Psoas muscle (tissue), 8 donors: Measurements from ENCODE around the gene LIX1L. TPM values are rescaled to one million over a fixed set of nuclear protein-coding genes. Genes with fewer than 3 reads are reported as not detected.

Source experiments
- ATAC-seq, 4 donors: fragments of 200-7000 bp; cut with Tn5 transposase; one replicate each; pipeline ENCODE4 v1.9.1; 2020; ENCODE audit warnings: moderate library complexity in 3 of 4, mild to moderate bottlenecking in 2 of 4
- DNase-seq, 2 donors: peaks; one replicate each; pipeline ENCODE4 v3.0.0-alpha.2; 2020
- H3K27ac ChIP-seq: fragments of 200-600 bp; one replicate; pipeline ENCODE4 v1.8.0; 2022
- H3K27me3 ChIP-seq, 3 donors: fragments of 200-600 bp in 1 of 3; one replicate each; pipeline versions ENCODE4 v1.6.1 to v1.8.0; 2013 to 2022; ENCODE audit warnings: low read length in 2 of 3, mild to moderate bottlenecking in 2 of 3, moderate library complexity in 1 of 3; ENCODE audit not compliant: insufficient read depth in 3 of 3
- H3K36me3 ChIP-seq, 2 donors: fragments of 200-600 bp in 1 of 2; one replicate each; pipeline versions ENCODE4 v1.6.1 to v1.8.0; 2013 to 2022; ENCODE audit warnings: low read depth in 1 of 2, mild to moderate bottlenecking in 1 of 2, moderate library complexity in 1 of 2; ENCODE audit not compliant: insufficient read depth in 1 of 2
- H3K4me1 ChIP-seq: fragments of 200-600 bp; one replicate; pipeline ENCODE4 v1.8.0; 2022
- H3K4me3 ChIP-seq: fragments of 200-600 bp; one replicate; pipeline ENCODE4 v1.8.0; 2022; ENCODE audit warnings: mild to moderate bottlenecking
- H3K9me3 ChIP-seq: fragments of 200-600 bp; one replicate; pipeline ENCODE4 v1.8.0; 2022
- WGBS, 3 donors: extraction: QIAGEN DNeasy Blood & Tissue Kit; methylation state at CpG; one replicate each; pipeline versions ENCODE4 v1.1.6 to v1.1.7; 2013; 5-methylcytosine and 5-hydroxymethylcytosine counted together
- intact Hi-C, 2 donors: fragments of 100-400 bp; cut with DNase I; formaldehyde crosslinking; loops; one replicate each; pipeline versions ENCODE4 v1.11.0 to v1.14.2; 2022
- polyA plus RNA-seq, 3 donors: library from polyadenylated mRNA; stranded (reverse); fragments of 200-250 nt; gene quantifications; one replicate each; pipeline ENCODE4 v1.2.3, GENCODE V29; 2013
- total RNA-seq, 4 donors: library from RNA; stranded (reverse); fragmentation: NEBNext Ultra II Directional in 2 of 4; extraction: Animal tissue kit (Norgen Biotek cat#: 25700) in 2 of 4; gene quantifications; one replicate each; pipeline versions ENCODE4 v1.2.1 to v1.2.4, GENCODE V29; 2021 to 2023
- TF ChIP-seq, protein P1 (sequence below): fragments of 200-600 bp; IDR thresholded peaks from one replicate; pipeline ENCODE4 v1.8.0; 2022; ENCODE audit warnings: antibody characterized with exemption
- donor health status: healthy with polysubstance abuse.
- donor health status: DM: no; HTN: no; CAD: no; lungs with moderate emphysema.
- donor health status: Bipolar disorder and iron deficiency.
- donor health status: healthy.
- donor health status: DM: yes; HTN: yes; CAD: no.
- donor health status: DM: no; HTN: no; CAD: no.
- donor health status: DM: no; HTN: no; CAD: no.
- donor health status: DM: yes; HTN: yes; CAD: no.

Gene LIX1L
- total and polyA plus RNA-seq, 7 donors, result 14.6 to 59.7 (median 28.1) TPM

- TF ChIP-seq, protein P1, sequence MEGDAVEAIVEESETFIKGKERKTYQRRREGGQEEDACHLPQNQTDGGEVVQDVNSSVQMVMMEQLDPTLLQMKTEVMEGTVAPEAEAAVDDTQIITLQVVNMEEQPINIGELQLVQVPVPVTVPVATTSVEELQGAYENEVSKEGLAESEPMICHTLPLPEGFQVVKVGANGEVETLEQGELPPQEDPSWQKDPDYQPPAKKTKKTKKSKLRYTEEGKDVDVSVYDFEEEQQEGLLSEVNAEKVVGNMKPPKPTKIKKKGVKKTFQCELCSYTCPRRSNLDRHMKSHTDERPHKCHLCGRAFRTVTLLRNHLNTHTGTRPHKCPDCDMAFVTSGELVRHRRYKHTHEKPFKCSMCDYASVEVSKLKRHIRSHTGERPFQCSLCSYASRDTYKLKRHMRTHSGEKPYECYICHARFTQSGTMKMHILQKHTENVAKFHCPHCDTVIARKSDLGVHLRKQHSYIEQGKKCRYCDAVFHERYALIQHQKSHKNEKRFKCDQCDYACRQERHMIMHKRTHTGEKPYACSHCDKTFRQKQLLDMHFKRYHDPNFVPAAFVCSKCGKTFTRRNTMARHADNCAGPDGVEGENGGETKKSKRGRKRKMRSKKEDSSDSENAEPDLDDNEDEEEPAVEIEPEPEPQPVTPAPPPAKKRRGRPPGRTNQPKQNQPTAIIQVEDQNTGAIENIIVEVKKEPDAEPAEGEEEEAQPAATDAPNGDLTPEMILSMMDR, result no peak
- H3K4me1 ChIP-seq, result peaks cover 21% of the 10 kb centered on the region
- intact Hi-C loops, result loop anchor here (5.0 kb wide), 2 partner anchors 33 to 93 kb away; no protein-coding TSS in a partner anchor
- DNase-seq (peak; percentile 66 to 86), ATAC-seq (peak; percentile 85 to 89 (median 88))
- H3K36me3 ChIP-seq, result peaks cover 3 to 61% of the 10 kb centered on the region in 2 donors
- H3K9me3 ChIP-seq, result no peaks in the 10 kb centered on the region
- no peaks in the 10 kb centered on the region for H3K27me3 ChIP-seq
- H3K27ac ChIP-seq, result peak overlapping the region; percentile 88
- peak overlapping the region; percentile 98 for H3K4me3 ChIP-seq
- 2 to 5% (median 4%) methylated on average over 33 of the region's 33 CpGs for WGBS, 3 donors
Measured at GRCh38 chr1:145918992-145919939, 38.6 kb downstream of the LIX1L start.

- H3K36me3 ChIP-seq, result peaks cover 3 to 61% of the 10 kb centered on the region in 2 donors
- intact Hi-C loops, result loop anchor here (5.0 kb wide), 2 partner anchors 34 to 94 kb away; no protein-coding TSS in a partner anchor
- peak; percentile 88 to 94 (median 90) for ATAC-seq
Measured at GRCh38 chr1:145918144-145918991, 39.4 kb downstream of the LIX1L start, which contains the start of gene PEX11B. Gene PEX11B (minus strand): TSS chr1:145918717. CDS start chr1:145918688, 29 bp downstream.

GRCh38 chr1:145917595-145917994, 40.2 kb downstream of the LIX1L start:
- Histone ChIP-seq H3K27ac (peak overlapping the region; percentile 88), H3K4me1 (peaks cover 21% of the 10 kb centered on the region), H3K9me3 (no peaks in the 10 kb centered on the region), H3K4me3 (peak overlapping the region; percentile 98), H3K36me3 (peaks cover 3 to 61% of the 10 kb centered on the region in 2 donors), H3K27me3 (no peaks in the 10 kb centered on the region)
- WGBS, 3 donors, result 47 to 66% (median 49%) methylated on average over 5 of the region's 5 CpGs
- TF ChIP-seq, protein P1, result no peak
- intact Hi-C loops, result loop anchor here (5.0 kb wide), 2 partner anchors 35 to 95 kb away; no protein-coding TSS in a partner anchor
- DNase-seq (no peak), ATAC-seq (peak in 3 of 4 donors; percentile 26 to 50 (median 40))

More at GRCh38 chr1:145918144-145918991, 39.4 kb downstream of the LIX1L start, which contains the start of gene PEX11B:
- Histone ChIP-seq H3K9me3 (no peaks in the 10 kb centered on the region), H3K27me3 (no peaks in the 10 kb centered on the region), H3K4me3 (peak within 1 kb of the TSS; percentile 98), H3K4me1 (peaks cover 21% of the 10 kb centered on the region), H3K27ac (peak within 1 kb of the TSS; percentile 88)
- DNase-seq, result peak; percentile 89 to 93
- TF ChIP-seq, protein P1, result no peak
- WGBS, 3 donors, result 0 to 1% (median 0%) methylated on average over 51 of the region's 51 CpGs

DNA sequence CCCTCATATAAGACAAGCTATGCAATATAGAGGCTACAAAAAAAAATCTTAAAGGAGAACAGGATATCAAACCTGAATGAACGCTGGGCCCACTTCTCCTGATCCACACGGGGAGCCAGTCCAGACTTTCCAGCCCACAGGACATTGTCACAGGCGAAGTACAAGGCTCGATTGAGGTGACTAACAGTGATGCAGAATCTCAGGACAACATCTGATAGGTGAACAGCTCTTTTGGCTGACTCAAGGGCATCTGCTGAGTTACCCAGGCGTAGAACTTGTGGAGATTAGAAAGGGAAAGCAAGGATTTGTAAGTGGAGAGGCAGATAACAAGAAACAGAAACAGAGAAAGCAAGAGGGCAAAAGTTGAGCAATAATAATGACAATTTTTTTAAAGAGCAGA, 41.1 kb downstream of the LIX1L start:
- peak overlapping the region; percentile 98 for H3K4me3 ChIP-seq
- peaks cover 4 to 61% of the 10 kb centered on the region in 2 donors for H3K36me3 ChIP-seq
- DNase-seq, result no peak
- no peaks in the 10 kb centered on the region for H3K27me3 ChIP-seq
- 80 to 81% (median 80%) methylated on average over 5 of the region's 5 CpGs for WGBS, 3 donors
- TF ChIP-seq, protein P1, result no peak
- peaks cover 21% of the 10 kb centered on the region for H3K4me1 ChIP-seq
- intact Hi-C loops, result loop anchor here (5.0 kb wide), 2 partner anchors 36 to 96 kb away; no protein-coding TSS in a partner anchor
- peak overlapping the region; percentile 88 for H3K27ac ChIP-seq
- no peaks in the 10 kb centered on the region for H3K9me3 ChIP-seq
- ATAC-seq, result no peak
